GM06990 (cell line): ENCODE data around the gene SYNGR1.

ENCODE experiments used
- DNase-seq: peaks from one replicate; pipeline ENCODE4 v3.0.0-alpha.2; 2011; ENCODE audit not compliant: insufficient read length; ENCODE audit errors: extremely low read depth
- H3K27me3 ChIP-seq: replicated peaks from 2 replicates; pipeline ENCODE4 v1.6.0; 2011; ENCODE audit warnings: low read length; ENCODE audit not compliant: control insufficient read depth, insufficient read depth
- H3K36me3 ChIP-seq: 2 replicates; pipeline ENCODE4 v1.5.1; 2011; ENCODE audit warnings: low read length; ENCODE audit not compliant: control insufficient read depth, insufficient read depth
- H3K4me3 ChIP-seq: replicated peaks from 2 replicates; pipeline ENCODE4 v1.5.1; 2011; ENCODE audit warnings: low read depth, mild to moderate bottlenecking, control low read depth, low read length
- CTCF ChIP-seq: IDR thresholded peaks from 2 replicates; pipeline ENCODE4 v1.5.1; 2011; ENCODE audit warnings: low read length, control low read depth, mild to moderate bottlenecking, inconsistent platforms; ENCODE audit not compliant: insufficient read depth, poor library complexity, severe bottlenecking

Gene SYNGR1

DNA sequence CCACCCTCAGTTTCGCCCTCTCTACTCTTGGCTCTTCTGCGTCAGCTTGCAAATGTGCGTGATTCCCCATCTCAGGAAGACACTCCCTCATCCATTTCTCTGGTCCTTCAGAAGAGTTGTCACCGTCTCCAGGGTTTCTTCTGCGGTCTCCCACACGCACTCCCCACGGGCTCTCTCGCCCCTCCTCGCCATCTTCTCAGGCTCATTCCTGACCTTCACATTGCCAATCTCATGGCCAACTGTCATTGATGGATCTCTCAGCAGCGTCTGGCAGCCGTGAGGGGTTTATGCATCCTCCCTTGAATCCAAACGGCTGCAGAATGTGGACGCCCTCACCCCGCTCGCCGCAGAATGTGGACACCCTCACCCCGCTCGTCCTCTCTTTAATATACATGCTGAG is 10.5 kb downstream of the SYNGR1 start:
- no peak for DNase-seq
- Histone ChIP-seq H3K4me3 (no peak overlapping the region), H3K27me3 (no peaks in the 10 kb centered on the region), H3K36me3 (no peaks in the 10 kb centered on the region)
- TF ChIP-seq CTCF = no peak

GRCh38 chr22:39360674-39361413 is 11.1 kb downstream of the SYNGR1 start:
- no peaks in the 10 kb centered on the region for H3K27me3 ChIP-seq
- no peak for TF ChIP-seq CTCF
- H3K36me3 ChIP-seq = no peaks in the 10 kb centered on the region
- DNase-seq = no peak
- H3K4me3 ChIP-seq = no peak overlapping the region

- no peak overlapping the region for H3K4me3 ChIP-seq
- DNase-seq = no peak
- H3K27me3 ChIP-seq = no peaks in the 10 kb centered on the region
- H3K36me3 ChIP-seq = no peaks in the 10 kb centered on the region
- TF ChIP-seq CTCF = no peak
Observed at GRCh38 chr22:39361496-39361895, 11.7 kb downstream of the SYNGR1 start.

DNA sequence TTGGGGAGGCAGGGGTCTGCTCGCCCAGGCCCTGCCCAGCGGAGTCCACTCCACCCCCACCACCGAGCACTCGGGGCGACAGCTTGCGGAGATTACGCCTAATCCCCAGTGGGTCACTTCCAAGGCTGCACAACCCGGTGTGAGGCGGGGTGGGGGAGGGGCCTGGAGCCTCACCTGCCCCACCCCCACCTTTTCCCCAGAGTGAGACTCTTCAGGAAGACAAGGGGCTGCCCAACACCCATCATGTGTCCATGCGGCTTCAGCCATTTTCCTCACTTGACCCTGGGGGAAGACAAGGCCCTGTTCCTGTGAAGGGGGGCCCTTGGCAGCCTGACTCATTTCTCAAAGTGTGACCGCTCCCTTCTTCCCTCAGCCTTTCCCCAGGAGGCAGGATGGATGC is 12.5 kb downstream of the SYNGR1 start:
- no peak for TF ChIP-seq CTCF
- Histone ChIP-seq H3K27me3 (no peaks in the 10 kb centered on the region), H3K4me3 (no peak overlapping the region), H3K36me3 (no peaks in the 10 kb centered on the region)
- no peak for DNase-seq

GRCh38 chr22:39362932-39363331 is 13.1 kb downstream of the SYNGR1 start:
- TF ChIP-seq CTCF = no peak
- DNase-seq = no peak
- H3K27me3 ChIP-seq = no peaks in the 10 kb centered on the region
- H3K4me3 ChIP-seq = no peak overlapping the region
- H3K36me3 ChIP-seq = no peaks in the 10 kb centered on the region
